ENCODE measurements around the gene MMP25. TPM values are rescaled to one million over a fixed set of nuclear protein-coding genes. Genes with fewer than 3 reads are reported as not detected.

Gene MMP25
- total RNA-seq, 2 donors from 2014 or later: 4.2 TPM; not detected in 1

DNA sequence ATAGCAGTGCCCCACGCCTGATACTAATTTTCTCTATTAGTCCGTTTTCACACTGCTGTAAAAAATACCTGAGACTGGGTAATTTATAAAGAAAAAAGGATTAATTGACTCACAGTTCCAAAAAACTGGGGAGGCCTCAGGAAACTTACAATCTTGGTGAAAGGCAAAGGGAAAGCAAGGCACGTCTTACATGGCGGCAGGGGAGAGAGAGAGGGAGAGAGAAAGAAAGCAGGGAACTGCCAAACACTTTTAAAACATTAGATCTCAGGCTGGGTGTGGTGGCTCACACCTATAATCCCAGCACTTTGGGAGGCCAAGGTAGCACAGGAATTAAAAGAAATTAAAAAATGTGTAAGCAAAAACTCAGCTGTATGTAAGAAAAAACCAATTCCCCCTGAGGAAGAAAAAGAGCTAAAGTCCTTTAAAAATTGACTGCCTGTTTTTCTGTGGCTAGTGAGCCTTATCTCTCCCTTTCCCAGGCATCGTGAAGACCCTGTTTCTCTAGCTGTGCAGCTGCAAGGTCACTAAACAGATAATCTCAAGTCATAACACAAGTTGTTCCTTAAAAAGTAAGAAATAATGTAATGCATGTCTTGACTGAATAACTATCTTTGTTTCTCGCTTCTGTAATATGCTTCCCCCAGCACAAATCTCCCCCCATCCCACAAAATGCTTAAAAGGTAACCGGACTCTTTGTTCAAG is 38.8 kb downstream of the MMP25 start:
- no peak for ATAC-seq (ENCODE audit: insufficient number of reproducible peaks, low FRiP score, low read depth)
- Histone ChIP-seq H3K27me3 (replicated peaks; ENCODE audit: insufficient read depth) (no peaks in the 10 kb centered on the region), H3K9me3 (no peaks in the 10 kb centered on the region), H3K27ac (no peak overlapping the region), H3K36me3 (no peaks in the 10 kb centered on the region), H3K4me1 (ENCODE audit: control insufficient read depth in 1 of 2, low read depth in 2 of 2) (peaks cover 0 to 5% of the 10 kb centered on the region in 2 donors), H3K4me3 (no peak overlapping the region)
- no peak for DNase-seq (ENCODE audit: low spot score)
- TF ChIP-seq, protein P1, sequence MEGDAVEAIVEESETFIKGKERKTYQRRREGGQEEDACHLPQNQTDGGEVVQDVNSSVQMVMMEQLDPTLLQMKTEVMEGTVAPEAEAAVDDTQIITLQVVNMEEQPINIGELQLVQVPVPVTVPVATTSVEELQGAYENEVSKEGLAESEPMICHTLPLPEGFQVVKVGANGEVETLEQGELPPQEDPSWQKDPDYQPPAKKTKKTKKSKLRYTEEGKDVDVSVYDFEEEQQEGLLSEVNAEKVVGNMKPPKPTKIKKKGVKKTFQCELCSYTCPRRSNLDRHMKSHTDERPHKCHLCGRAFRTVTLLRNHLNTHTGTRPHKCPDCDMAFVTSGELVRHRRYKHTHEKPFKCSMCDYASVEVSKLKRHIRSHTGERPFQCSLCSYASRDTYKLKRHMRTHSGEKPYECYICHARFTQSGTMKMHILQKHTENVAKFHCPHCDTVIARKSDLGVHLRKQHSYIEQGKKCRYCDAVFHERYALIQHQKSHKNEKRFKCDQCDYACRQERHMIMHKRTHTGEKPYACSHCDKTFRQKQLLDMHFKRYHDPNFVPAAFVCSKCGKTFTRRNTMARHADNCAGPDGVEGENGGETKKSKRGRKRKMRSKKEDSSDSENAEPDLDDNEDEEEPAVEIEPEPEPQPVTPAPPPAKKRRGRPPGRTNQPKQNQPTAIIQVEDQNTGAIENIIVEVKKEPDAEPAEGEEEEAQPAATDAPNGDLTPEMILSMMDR (IDR thresholded peaks at IDR 0.05): no peak

DNA sequence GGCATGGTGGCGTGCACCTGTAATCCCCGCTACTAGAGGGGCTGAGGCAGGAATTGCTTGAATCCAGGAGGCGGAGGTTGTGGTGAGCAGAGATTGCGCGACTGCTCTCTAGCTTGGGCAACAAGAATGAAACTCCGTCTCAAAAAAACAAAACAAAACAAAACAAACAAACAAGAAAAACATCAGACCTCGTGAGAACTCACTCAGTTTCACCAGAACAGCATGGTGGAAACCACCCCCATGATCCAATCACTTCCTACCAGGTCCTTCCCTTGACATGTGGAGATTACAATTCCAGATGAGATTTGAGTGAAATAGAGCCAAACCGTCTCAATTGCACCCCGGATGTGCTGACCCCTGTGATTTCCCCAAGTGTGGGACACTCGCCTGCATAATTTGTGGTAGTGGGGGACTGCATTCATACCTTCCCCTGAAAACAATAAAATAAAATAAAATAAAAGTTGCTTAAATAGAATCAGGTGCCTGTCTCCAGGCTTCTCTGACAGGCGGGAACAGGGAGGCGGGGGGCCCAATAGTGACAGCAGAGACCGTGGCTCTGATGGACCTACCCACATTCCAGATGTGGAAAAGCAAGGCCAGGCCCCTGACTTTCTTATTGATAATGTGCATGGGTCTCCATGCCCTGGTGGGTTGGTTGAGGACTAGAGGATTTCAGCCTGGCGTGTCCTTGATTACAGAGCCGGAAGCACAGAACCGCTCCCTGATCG is 39.7 kb downstream of the MMP25 start:
- TF ChIP-seq, protein P1 (IDR thresholded peaks at IDR 0.05): no peak
- Histone ChIP-seq H3K4me3 (peak overlapping the region; percentile 60), H3K27ac (no peak overlapping the region), H3K36me3 (no peaks in the 10 kb centered on the region), H3K27me3 (replicated peaks; ENCODE audit: insufficient read depth) (no peaks in the 10 kb centered on the region), H3K9me3 (no peaks in the 10 kb centered on the region), H3K4me1 (ENCODE audit: control insufficient read depth in 1 of 2, low read depth in 2 of 2) (peaks cover 0 to 5% of the 10 kb centered on the region in 2 donors)
- DNase-seq (ENCODE audit: low spot score) (no peak), ATAC-seq (ENCODE audit: insufficient number of reproducible peaks, low FRiP score, low read depth) (no peak)

DNA sequence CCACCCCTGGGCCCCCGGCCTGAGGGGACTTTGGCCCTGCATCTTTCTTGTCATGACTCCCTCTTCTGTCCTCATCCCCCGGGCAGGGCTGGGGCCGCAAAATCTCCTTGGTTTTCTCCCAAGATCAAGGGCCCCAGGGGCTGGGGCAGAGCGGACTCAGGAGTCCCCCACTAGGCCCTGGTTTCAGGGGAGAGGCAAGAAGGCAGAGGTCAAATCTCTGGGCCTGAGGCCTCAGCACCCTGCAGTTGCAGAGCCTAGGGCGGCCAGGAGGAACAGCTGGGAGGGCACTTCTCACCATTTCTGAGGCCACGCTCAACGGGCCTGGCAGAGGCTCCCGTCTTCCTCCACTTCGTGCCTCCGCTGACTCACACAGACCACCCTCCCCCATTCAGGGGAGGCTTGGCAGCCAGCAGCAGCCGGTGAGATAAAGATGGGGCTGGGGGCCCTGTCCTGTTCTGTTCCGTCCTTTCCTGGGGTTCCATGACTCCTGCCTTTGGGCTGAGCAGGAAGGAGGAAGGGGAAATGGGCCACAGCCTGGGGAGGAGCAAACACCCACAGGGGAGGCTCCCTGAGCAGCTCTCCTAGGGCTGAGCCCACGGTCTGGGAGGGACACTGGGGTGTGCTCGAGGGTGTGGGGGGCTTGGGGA is 40.4 kb downstream of the MMP25 start:
- Histone ChIP-seq H3K4me1 (ENCODE audit: control insufficient read depth in 1 of 2, low read depth in 2 of 2) (peaks cover 0 to 5% of the 10 kb centered on the region in 2 donors), H3K27me3 (replicated peaks; ENCODE audit: insufficient read depth) (no peaks in the 10 kb centered on the region), H3K27ac (no peak overlapping the region), H3K9me3 (no peaks in the 10 kb centered on the region), H3K36me3 (no peaks in the 10 kb centered on the region), H3K4me3 (peak overlapping the region; percentile 60)
- TF ChIP-seq, protein P1 (IDR thresholded peaks at IDR 0.05): no peak
- no peak for ATAC-seq (ENCODE audit: insufficient number of reproducible peaks, low FRiP score, low read depth)
- no peak for DNase-seq (ENCODE audit: low spot score)

DNA sequence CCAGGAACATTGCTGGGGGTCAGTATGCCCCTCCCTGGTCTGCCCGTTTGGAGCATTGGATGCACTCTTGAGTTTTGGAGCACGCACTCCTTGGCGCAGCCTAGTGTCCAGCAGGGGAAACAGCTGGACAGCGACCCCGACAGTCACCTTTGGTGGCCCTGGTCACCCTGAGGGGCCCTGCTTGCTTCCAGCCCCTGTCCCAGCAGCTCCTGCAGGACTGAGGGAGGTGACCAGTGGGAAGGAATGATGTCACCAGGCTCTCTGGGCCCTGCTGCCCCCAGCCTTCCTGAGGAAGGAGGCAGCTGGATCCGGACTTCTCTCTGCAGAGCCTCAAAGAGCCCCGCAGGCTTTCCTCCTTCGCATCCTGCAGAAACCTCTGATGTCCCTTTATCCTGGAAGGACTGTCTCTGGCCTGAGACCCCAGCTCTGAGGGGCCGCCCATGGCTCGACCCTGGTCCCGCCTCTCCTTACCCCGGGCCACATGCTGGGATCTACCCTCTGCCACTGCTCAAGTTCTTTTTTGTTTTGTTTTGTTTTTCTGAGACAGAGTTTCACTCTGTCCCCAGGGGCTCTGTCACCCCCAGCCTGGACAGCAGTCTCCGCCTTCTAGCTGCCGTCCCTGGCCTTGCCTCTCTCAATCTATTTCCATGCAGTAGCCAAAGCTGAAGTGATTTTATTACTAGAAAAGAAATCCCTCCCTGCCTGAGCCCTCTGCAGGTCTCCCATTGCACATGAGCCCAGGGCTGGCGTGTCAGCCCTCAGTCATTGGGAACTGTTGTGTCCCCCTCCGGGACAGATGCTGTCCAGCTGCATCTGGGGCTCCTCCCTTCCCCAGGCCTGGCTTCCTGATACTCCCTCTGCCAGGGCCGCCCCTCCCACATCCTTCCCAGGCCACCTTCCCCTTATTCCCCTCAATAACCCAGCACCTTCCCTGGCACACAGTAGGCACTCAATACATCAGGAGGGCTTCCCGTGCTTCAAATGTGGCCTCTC is 41.2 kb downstream of the MMP25 start:
- DNase-seq (ENCODE audit: low spot score) (no peak), ATAC-seq (ENCODE audit: insufficient number of reproducible peaks, low FRiP score, low read depth) (no peak)
- no peaks in the 10 kb centered on the region for H3K27me3 ChIP-seq (replicated peaks; ENCODE audit: insufficient read depth)
- H3K36me3 ChIP-seq: no peaks in the 10 kb centered on the region
- TF ChIP-seq, protein P1 (IDR thresholded peaks at IDR 0.05): no peak
- H3K9me3 ChIP-seq: no peaks in the 10 kb centered on the region
- peaks cover 0 to 5% of the 10 kb centered on the region in 2 donors for H3K4me1 ChIP-seq (ENCODE audit: control insufficient read depth in 1 of 2, low read depth in 2 of 2)
- peak overlapping the region; percentile 60 for H3K4me3 ChIP-seq
- H3K27ac ChIP-seq: no peak overlapping the region

Measured in thoracic aorta (tissue), 2 donors.